Tibial nerve (tissue), 4 donors: Measurements from ENCODE around the gene MOV10L1.

Experiments used
- CTCF ChIP-seq, 5 experiments: fragments of 200-600 bp in 3 of 5; fragments of 450-650 bp in 2 of 5; sonication (generic) in 3 of 5; IDR thresholded peaks; one replicate each; pipeline ENCODE4 v1.5.1; 2016 to 2019; ENCODE audit warnings: antibody characterized with exemption in 5 of 5, mild to moderate bottlenecking in 3 of 5, moderate library complexity in 2 of 5
- EP300 ChIP-seq, 2 donors: sonication (generic); formaldehyde crosslinking; IDR thresholded peaks; one replicate each; pipeline ENCODE4 v1.6.1; 2017; ENCODE audit warnings: antibody characterized with exemption in 2 of 2, mild to moderate bottlenecking in 1 of 2
- POLR2A ChIP-seq, 2 donors: fragments of 450-650 bp; IDR thresholded peaks; one replicate each; pipeline ENCODE4 v1.6.1; 2017; ENCODE audit warnings: antibody characterized with exemption in 2 of 2, mild to moderate bottlenecking in 2 of 2, moderate library complexity in 2 of 2

- TF ChIP-seq POLR2A (IDR thresholded peaks at IDR 0.05) (no peak), CTCF (IDR thresholded peaks at IDR 0.05) (no peak), EP300 (IDR thresholded peaks at IDR 0.05) (no peak)
Measured at GRCh38 chr22:50167689-50168489, 78.1 kb downstream of the MOV10L1 start.
